HG03575 (cell line): ENCODE measurements around the gene MICAL2.

Experiments used
- ATAC-seq: cut with Tn5 transposase; IDR thresholded peaks from one replicate; pipeline ENCODE4 v1.9.1; 2021; ENCODE audit not compliant: unreplicated experiment, insufficient number of reproducible peaks, low FRiP score; ENCODE audit errors: extremely low read depth

Gene MICAL2

GRCh38 chr11:12232160-12232559 is 121.8 kb downstream of the MICAL2 start:
- no peak for ATAC-seq

- ATAC-seq, result no peak
Measured at GRCh38 chr11:12232817-12233601, 122.6 kb downstream of the MICAL2 start.

GRCh38 chr11:12233602-12233925 is 123.2 kb downstream of the MICAL2 start:
- ATAC-seq, result no peak

GRCh38 chr11:12234221-12234620 is 123.8 kb downstream of the MICAL2 start:
- ATAC-seq, result no peak

GRCh38 chr11:12235080-12235479 is 124.7 kb downstream of the MICAL2 start:
- ATAC-seq, result no peak

- ATAC-seq, result no peak
Measured at GRCh38 chr11:12235553-12235946, 125.2 kb downstream of the MICAL2 start.

GRCh38 chr11:12235947-12236743 is 125.8 kb downstream of the MICAL2 start:
- no peak for ATAC-seq

- ATAC-seq, result no peak
Measured at GRCh38 chr11:12236744-12237101, 126.3 kb downstream of the MICAL2 start.

GRCh38 chr11:12237381-12237784 is 127.0 kb downstream of the MICAL2 start:
- ATAC-seq, result no peak

- ATAC-seq, result no peak
Measured at GRCh38 chr11:12238420-12238819, 128.0 kb downstream of the MICAL2 start.

- ATAC-seq, result no peak
Measured at GRCh38 chr11:12239396-12239795, 129.0 kb downstream of the MICAL2 start.

- ATAC-seq, result no peak
Measured at GRCh38 chr11:12239804-12240371, 129.5 kb downstream of the MICAL2 start.

- no peak for ATAC-seq
Measured at GRCh38 chr11:12240677-12241076, 130.3 kb downstream of the MICAL2 start.

- no peak for ATAC-seq
Measured at GRCh38 chr11:12241401-12241800, 131.0 kb downstream of the MICAL2 start.

- no peak for ATAC-seq
Measured at GRCh38 chr11:12241971-12242672, 131.7 kb downstream of the MICAL2 start.

- ATAC-seq, result no peak
Measured at GRCh38 chr11:12242966-12243365, 132.6 kb downstream of the MICAL2 start.

GRCh38 chr11:12243486-12243885 is 133.1 kb downstream of the MICAL2 start:
- no peak for ATAC-seq

- no peak for ATAC-seq
Measured at GRCh38 chr11:12243911-12244550, 133.6 kb downstream of the MICAL2 start.

- ATAC-seq, result no peak
Measured at GRCh38 chr11:12245091-12245490, 134.7 kb downstream of the MICAL2 start.
